Nephron progenitor cell (in vitro differentiated cells): ENCODE results near the gene NAPB.

Experiments
- DNase-seq: peaks from one replicate; pipeline ENCODE4 v3.0.0; 2021
- H3K27ac Mint-ChIP-seq: 2 replicates; pipeline ENCODE4 v1.8.0; 2021; ENCODE audit warnings: mild to moderate bottlenecking, moderate library complexity, mixed read lengths
- H3K27me3 Mint-ChIP-seq: 2 replicates; pipeline ENCODE4 v1.8.0; 2021; ENCODE audit warnings: mild to moderate bottlenecking, low read depth, mixed read lengths; ENCODE audit not compliant: poor library complexity
- H3K36me3 Mint-ChIP-seq: 2 replicates; pipeline ENCODE4 v1.8.0; 2021; ENCODE audit warnings: low read depth, mixed read lengths
- H3K4me1 Mint-ChIP-seq: 2 replicates; pipeline ENCODE4 v1.8.0; 2021; ENCODE audit warnings: mixed read lengths
- H3K4me3 Mint-ChIP-seq: 2 replicates; pipeline ENCODE4 v1.8.0; 2021; ENCODE audit warnings: mild to moderate bottlenecking, moderate library complexity, mixed read lengths
- H3K9me3 Mint-ChIP-seq: 2 replicates; pipeline ENCODE4 v1.8.0; 2021; ENCODE audit warnings: mild to moderate bottlenecking, moderate library complexity, mixed read lengths
- TF ChIP-seq, protein P1 (sequence below): fragments of 200-600 bp; sonication (generic); IDR thresholded peaks from 2 replicates; pipeline ENCODE4 v1.5.0; 2021; ENCODE audit warnings: antibody characterized with exemption

NAPB gene

DNA sequence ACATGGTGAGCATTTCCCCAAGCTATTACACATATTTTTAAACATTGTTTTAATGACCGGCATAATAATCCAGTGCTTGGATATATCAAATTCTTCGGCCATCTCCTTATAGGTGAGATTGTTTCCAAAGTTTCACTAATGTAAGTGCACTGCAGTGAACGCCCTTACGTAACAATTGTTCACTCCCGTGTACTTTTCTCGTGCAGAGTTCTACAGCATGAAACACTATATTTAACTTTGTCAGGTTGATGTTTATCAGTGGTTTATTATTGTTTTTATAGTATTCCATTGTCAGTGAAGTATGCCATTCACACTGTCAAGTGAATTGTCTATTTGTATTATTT, 62.8 kb downstream of the NAPB start:
- Mint-ChIP-seq H3K36me3 (peaks cover 5% of the 10 kb centered on the region), H3K27ac (no peak overlapping the region), H3K9me3 (no peaks in the 10 kb centered on the region), H3K4me1 (peaks cover 48% of the 10 kb centered on the region), H3K27me3 (no peaks in the 10 kb centered on the region), H3K4me3 (peak overlapping the region; percentile 74)
- no peak for DNase-seq
- TF ChIP-seq, protein P1, sequence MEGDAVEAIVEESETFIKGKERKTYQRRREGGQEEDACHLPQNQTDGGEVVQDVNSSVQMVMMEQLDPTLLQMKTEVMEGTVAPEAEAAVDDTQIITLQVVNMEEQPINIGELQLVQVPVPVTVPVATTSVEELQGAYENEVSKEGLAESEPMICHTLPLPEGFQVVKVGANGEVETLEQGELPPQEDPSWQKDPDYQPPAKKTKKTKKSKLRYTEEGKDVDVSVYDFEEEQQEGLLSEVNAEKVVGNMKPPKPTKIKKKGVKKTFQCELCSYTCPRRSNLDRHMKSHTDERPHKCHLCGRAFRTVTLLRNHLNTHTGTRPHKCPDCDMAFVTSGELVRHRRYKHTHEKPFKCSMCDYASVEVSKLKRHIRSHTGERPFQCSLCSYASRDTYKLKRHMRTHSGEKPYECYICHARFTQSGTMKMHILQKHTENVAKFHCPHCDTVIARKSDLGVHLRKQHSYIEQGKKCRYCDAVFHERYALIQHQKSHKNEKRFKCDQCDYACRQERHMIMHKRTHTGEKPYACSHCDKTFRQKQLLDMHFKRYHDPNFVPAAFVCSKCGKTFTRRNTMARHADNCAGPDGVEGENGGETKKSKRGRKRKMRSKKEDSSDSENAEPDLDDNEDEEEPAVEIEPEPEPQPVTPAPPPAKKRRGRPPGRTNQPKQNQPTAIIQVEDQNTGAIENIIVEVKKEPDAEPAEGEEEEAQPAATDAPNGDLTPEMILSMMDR: no peak

- Mint-ChIP-seq H3K27me3 (no peaks in the 10 kb centered on the region), H3K9me3 (no peaks in the 10 kb centered on the region), H3K4me1 (peaks cover 44% of the 10 kb centered on the region), H3K4me3 (peak overlapping the region; percentile 91), H3K27ac (peak overlapping the region; percentile 99), H3K36me3 (peaks cover 5% of the 10 kb centered on the region)
- TF ChIP-seq, protein P1: no peak
- DNase-seq: peak; percentile 100
Observed at GRCh38 chr20:23357767-23358562, 63.3 kb downstream of the NAPB start.

DNA sequence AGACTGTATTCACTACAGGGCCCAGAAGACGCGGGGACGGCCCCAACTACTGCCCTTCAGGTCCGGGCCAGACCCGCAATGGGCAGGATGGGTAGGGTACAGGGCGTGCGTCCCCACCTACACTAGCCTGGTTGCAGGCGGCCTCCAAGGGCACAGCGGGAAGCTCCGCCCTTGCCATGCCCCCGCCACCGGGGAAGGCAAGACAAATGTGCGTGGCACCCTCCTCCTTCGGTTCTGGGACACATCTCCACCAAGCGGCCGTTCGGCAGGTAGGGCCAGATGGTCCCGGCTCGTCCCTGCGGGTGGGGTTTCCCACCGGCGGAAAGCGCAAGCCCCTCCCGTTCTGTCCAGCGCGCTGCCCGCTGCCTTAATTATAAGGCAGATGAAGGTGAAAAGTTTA, 65.1 kb downstream of the NAPB start:
- Mint-ChIP-seq H3K9me3 (no peaks in the 10 kb centered on the region), H3K27me3 (no peaks in the 10 kb centered on the region), H3K4me3 (peak overlapping the region; percentile 91), H3K36me3 (peaks cover 5% of the 10 kb centered on the region), H3K4me1 (peaks cover 54% of the 10 kb centered on the region), H3K27ac (no peak overlapping the region)
- TF ChIP-seq, protein P1: no peak
- peak; percentile 36 for DNase-seq

GRCh38 chr20:23350904-23351838, 70.1 kb downstream of the NAPB start:
- H3K27ac Mint-ChIP-seq: peak overlapping the region; percentile 5
- peaks cover 5% of the 10 kb centered on the region for H3K36me3 Mint-ChIP-seq
- peak; percentile 59 for DNase-seq
- TF ChIP-seq, protein P1: no peak
- H3K27me3 Mint-ChIP-seq: peaks cover 3% of the 10 kb centered on the region
- no peaks in the 10 kb centered on the region for H3K9me3 Mint-ChIP-seq
- H3K4me1 Mint-ChIP-seq: peaks cover 64% of the 10 kb centered on the region
- peak overlapping the region; percentile 87 for H3K4me3 Mint-ChIP-seq

GRCh38 chr20:23350196-23350903, 70.9 kb downstream of the NAPB start, which contains the start of gene NXT1:
TSS of gene NXT1 (plus strand) at chr20:23350791. CDS start at chr20:23354042, 3,251 bp downstream.
- Mint-ChIP-seq H3K27me3 (peaks cover 3% of the 10 kb centered on the region), H3K27ac (peak within 1 kb of the TSS; percentile 100), H3K9me3 (no peaks in the 10 kb centered on the region), H3K36me3 (peaks cover 5% of the 10 kb centered on the region), H3K4me1 (peaks cover 56% of the 10 kb centered on the region), H3K4me3 (peak within 1 kb of the TSS; percentile 87)
- TF ChIP-seq, protein P1: no peak
- DNase-seq: peak; percentile 97
